Body of pancreas (tissue), 4 donors: ENCODE data around the gene COL27A1.

Experiments used
- CTCF ChIP-seq, 7 experiments: fragments of 450-650 bp in 4 of 7; fragments of 200-600 bp in 3 of 7; sonication (generic) in 3 of 7; IDR thresholded peaks; one replicate each; pipeline ENCODE4 v1.5.1; 2016 to 2019; ENCODE audit warnings: antibody characterized with exemption in 7 of 7
- POLR2A ChIP-seq, 3 donors: fragments of 450-650 bp; IDR thresholded peaks; one replicate each; pipeline ENCODE4 v1.6.1; 2016; ENCODE audit warnings: antibody characterized with exemption in 3 of 3, mild to moderate bottlenecking in 2 of 3

DNA sequence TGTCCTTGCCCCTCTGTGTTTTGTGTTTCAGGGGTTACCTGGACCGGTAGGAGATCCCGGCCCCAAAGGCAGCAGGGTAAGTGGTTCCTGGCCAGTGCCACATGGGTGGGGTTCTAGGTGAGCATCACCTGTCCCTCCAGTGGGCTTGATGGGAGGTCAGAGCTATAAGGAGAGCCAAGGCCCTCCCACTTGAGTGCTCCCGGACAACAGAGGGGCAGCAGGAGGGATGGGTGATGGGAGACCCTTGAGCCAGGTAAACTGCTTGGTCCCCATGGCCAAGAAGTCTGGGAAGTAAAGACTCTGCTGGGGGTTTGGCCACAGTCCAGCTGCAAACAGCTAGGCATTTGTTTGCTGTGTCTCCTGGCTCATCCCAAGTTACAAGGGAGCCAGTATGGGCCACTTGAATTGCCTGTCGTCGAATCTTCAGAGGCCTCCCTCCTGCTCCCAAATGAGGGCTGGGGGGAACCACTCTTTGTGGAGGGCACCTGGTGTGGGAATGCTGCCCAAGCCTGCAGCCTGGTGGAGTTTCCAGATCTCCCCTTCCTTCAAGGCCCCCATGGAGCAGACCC is 51.0 kb downstream of the COL27A1 start:
- TF ChIP-seq CTCF (IDR thresholded peaks at IDR 0.05) (no peak), POLR2A (IDR thresholded peaks at IDR 0.05) (no peak)
